Measurements from ENCODE around the gene SLC4A1AP.
"Not testable (repeated sequence)": the region's sequence is repeated elsewhere in the genome, so short reads cannot be mapped to it uniquely, and the experiment has no call there.

The SLC4A1AP gene

GRCh38 chr2:27663285-27664153 is at the start of gene SLC4A1AP, which contains the start of gene SUPT7L:
SLC4A1AP (plus strand) TSS chr2:27663889; CDS start chr2:27663915, 26 bp downstream.
SUPT7L (minus strand) TSS chr2:27663614; CDS start chr2:27662192, 1,422 bp downstream.
- peak; percentile 75 for DNase-seq

GRCh38 chr2:27613985-27614384 is 49.7 kb upstream of the SLC4A1AP start:
- DNase-seq = no peak

GRCh38 chr2:27615316-27615715 is 48.4 kb upstream of the SLC4A1AP start:
- no peak for DNase-seq

GRCh38 chr2:27621524-27621923 is 42.2 kb upstream of the SLC4A1AP start:
- no peak for DNase-seq

GRCh38 chr2:27622921-27623384 is 40.7 kb upstream of the SLC4A1AP start:
- DNase-seq = no peak

GRCh38 chr2:27624943-27625342 is 38.7 kb upstream of the SLC4A1AP start:
- no peak for DNase-seq

GRCh38 chr2:27626323-27626722 is 37.4 kb upstream of the SLC4A1AP start:
- DNase-seq = peak; percentile 50

- DNase-seq = peak; percentile 93
Observed at GRCh38 chr2:27626921-27627320, 36.8 kb upstream of the SLC4A1AP start.

GRCh38 chr2:27627963-27628766 is 35.5 kb upstream of the SLC4A1AP start:
- peak; percentile 72 for DNase-seq

GRCh38 chr2:27628767-27629709 is 34.7 kb upstream of the SLC4A1AP start, which contains the start of the genes CCDC121 and GPN1:
CCDC121 (minus strand) TSS chr2:27629012; CDS start chr2:27627799, 1,213 bp downstream.
GPN1 (plus strand) TSS chr2:27629050; CDS start chr2:27629059, 9 bp downstream.
- DNase-seq = peak; percentile 98

GRCh38 chr2:27630257-27630656 is 33.4 kb upstream of the SLC4A1AP start:
- DNase-seq = not testable (repeated sequence)

- no peak for DNase-seq
Observed at GRCh38 chr2:27634291-27634690, 29.4 kb upstream of the SLC4A1AP start.

- DNase-seq = no peak
Observed at GRCh38 chr2:27636766-27637165, 26.9 kb upstream of the SLC4A1AP start.

- DNase-seq = no peak
Observed at GRCh38 chr2:27638037-27638637, 25.6 kb upstream of the SLC4A1AP start.

GRCh38 chr2:27638709-27639108 is 25.0 kb upstream of the SLC4A1AP start:
- DNase-seq = no peak

- DNase-seq = no peak
Observed at GRCh38 chr2:27640722-27641245, 22.9 kb upstream of the SLC4A1AP start.

- DNase-seq = no peak
Observed at GRCh38 chr2:27645197-27645596, 18.5 kb upstream of the SLC4A1AP start.

GRCh38 chr2:27647289-27647688 is 16.4 kb upstream of the SLC4A1AP start:
- DNase-seq = no peak

- DNase-seq = no peak
Observed at GRCh38 chr2:27647737-27648136, 16.0 kb upstream of the SLC4A1AP start.

- no peak for DNase-seq
Observed at GRCh38 chr2:27651056-27651455, 12.6 kb upstream of the SLC4A1AP start.

- DNase-seq = no peak
Observed at GRCh38 chr2:27652341-27652740, 11.3 kb upstream of the SLC4A1AP start.

Data from MV-4-11 (cell line).